GM18526 (cell line): ENCODE measurements around the gene SH2B2.

ENCODE experiments used
- POLR2A ChIP-seq: IDR thresholded peaks from 3 replicates; pipeline ENCODE4 v1.6.1; 2011; ENCODE audit not compliant: insufficient read length; ENCODE audit errors: extremely low read depth

The SH2B2 gene

DNA sequence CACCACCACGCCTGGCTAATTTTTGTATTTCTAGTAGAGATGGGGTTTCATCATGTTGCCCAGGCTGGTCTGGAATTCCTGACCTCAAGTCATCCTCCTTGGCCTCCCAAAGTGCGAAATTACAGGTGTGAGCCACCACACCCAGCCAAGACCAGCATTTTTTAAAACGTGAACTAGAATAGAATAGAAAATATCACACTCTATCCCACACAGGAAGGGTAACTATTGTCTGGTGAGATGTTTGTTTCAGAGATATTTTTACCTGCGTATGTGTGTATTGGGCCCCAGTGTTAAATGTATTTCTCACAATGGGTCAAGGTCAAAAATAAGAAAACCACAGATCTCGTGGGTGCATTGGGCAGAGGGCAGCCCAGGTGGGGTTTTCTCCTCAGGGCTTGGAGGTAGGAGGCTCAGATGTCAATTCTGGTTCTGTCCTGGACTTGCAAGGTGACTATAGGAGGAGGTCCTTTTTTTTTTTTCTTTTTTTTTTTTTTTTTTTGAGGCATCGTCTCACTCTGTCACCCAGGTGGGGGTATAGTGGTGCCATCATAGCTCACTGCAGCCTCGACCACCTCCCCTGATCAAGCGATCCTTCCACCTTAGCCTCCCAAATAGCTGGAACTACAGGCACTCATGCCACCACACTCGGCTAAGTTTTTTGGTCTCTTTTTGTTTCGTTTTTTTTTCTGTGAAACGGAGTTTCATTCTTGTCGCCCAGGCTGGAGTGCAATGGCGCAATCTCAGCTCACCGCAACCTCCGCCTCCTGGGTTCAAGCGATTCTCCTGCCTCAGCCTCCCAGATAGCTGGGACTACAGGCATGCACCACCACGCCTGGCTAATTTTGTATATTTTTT is 19.0 kb downstream of the SH2B2 start:
- TF ChIP-seq POLR2A: no peak

GRCh38 chr7:102306916-102307677 is 20.4 kb downstream of the SH2B2 start:
- peak; percentile 45 for TF ChIP-seq POLR2A

DNA sequence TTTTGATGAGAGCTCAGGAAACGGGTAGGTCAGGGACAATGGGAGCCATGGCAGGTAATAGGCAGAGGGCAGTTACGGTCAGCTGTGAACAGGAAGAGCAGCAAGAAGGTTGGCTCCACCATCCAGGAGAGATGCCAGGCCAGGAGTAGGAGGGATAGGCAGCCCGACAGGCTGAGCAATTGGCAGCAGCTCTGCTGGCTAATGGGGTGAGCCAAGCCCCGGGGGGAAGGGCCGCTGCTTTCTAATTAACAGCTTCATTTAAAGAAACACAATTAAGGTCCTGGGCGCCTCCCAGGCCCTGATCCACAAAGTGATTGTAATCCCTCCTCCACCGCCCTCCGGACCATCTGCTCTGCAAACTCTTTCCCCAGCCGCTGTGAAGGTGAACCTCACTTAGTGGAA is 23.7 kb downstream of the SH2B2 start:
- no peak for TF ChIP-seq POLR2A

DNA sequence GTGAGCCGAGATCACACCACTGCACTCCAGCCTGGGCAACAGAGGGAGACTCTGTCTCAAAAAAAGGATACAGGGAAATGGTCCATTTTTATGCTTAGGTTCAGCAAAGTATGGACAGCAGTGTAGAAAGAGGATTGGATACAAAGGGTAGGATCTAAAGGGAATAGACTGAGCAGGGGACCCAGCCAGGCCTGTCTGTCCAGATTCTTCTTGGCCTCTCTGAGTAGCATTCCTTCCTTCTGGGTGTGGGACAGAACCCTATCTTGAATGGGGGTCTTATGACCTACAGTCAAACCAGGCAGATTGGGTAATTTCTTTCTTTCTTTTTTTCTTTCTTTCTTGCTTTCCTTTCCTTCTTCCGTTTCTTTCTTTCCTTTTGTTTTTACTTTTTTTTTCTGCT is 25.6 kb downstream of the SH2B2 start:
- no peak for TF ChIP-seq POLR2A

- TF ChIP-seq POLR2A: no peak
Observed at GRCh38 chr7:102313997-102314780, 27.5 kb downstream of the SH2B2 start.

GRCh38 chr7:102317231-102318059 is 30.8 kb downstream of the SH2B2 start:
- TF ChIP-seq POLR2A: no peak

DNA sequence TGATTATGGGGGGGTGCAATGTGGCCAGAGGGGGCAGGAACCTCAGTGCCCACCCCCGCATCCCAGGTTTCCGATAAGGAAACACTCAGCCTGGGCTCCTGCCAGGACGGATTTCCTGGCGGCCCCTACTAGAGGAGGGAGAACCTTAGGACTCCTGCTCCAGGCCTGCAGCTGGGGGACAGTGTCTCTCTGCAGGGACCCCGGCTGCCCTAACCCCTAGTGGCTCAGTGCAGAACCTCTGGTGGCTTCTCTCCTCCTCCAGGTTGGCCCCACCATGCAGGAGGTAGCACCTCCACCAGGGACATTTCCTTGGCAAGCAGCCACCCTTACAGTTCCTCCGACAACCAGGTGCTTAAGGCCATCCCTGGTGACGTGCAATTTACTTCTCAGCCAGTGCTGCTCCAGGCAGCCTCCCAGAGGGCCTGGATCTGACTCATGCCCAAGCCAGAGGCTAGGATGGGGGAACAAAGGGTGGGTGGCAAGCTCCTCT is 31.9 kb downstream of the SH2B2 start:
- no peak for TF ChIP-seq POLR2A

DNA sequence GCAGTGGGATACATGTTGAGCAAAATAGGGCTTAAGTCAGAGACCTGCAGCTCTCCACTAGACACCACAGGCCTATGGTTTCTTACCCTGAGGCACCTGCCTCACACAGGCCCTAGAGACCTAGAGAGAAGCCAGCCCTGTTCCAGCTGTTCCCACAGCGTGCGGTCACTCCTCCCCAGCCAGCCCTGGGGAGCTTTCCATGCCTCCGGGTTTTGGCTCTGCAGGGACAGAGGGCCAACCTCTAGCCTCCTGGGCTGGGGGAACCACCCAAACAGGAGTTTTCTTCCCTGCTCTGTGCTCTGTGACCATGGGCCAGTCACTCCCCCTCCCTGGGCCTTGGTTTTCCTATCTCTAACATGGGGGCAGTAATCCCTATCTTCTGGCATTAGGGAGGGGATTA is 33.0 kb downstream of the SH2B2 start:
- no peak for TF ChIP-seq POLR2A

- no peak for TF ChIP-seq POLR2A
Observed at GRCh38 chr7:102320181-102320580, 33.5 kb downstream of the SH2B2 start.

DNA sequence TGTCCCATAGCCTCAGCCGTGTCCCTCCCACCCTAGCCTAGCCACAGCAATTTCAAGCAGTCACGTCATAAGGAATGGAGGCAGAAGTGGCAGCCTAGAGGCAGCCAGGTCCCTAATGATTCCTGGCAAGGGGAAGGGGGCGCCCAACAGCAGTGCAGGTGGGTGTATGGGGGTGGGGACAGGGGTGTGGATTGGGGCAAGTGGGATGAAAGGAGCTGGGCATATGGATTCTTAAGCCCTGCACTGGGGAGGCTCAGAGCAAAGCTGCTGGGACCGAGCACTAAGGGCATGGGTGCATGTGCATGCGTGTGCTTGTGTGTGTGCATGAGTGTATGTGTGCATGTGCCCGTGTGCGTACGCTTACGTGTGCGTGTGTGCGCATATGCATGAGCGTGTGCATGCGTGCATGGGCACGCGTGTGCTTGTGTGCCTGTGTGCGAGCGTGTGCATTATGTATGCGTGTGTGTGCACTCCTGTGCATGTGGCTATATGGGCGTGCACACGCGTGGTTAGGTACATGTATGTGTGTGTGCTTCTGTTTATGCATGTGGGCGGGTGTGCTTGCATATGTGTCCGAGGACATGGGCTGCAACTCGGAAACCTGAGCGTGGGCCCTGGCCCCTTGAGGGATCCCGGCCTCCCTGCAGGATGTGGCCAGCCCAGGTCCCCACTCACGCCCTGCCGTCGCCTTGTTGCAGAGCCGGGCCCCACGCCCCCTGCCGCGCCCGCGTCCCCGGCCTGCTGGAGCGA is 34.1 kb downstream of the SH2B2 start:
- no peak for TF ChIP-seq POLR2A

- no peak for TF ChIP-seq POLR2A
Observed at GRCh38 chr7:102321351-102322201, 34.9 kb downstream of the SH2B2 start.

DNA sequence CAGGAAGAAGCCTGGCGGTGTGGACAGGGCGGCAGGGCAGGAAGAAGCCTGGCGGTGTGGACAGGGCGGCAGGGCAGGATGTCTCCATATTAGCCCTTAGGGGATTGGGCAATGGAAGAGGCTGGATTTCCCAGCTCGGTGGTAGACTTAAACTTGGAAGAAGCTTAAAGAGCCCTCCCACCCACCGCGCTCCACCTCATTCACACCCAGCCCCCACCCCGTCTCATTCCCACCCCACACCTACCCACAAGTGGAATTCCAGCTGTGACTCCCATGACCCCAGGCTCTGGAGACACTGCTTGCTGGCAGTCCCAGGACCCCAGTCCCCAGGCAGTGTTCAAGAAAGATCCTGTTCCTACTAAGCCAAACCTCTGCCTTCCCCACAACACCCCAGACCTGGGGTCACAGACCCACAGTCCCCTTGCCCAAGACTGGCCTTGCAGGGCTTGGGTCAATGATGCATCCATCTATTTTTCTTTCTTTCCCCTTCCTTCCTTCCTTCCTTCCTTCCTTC is 35.6 kb downstream of the SH2B2 start:
- TF ChIP-seq POLR2A: no peak

DNA sequence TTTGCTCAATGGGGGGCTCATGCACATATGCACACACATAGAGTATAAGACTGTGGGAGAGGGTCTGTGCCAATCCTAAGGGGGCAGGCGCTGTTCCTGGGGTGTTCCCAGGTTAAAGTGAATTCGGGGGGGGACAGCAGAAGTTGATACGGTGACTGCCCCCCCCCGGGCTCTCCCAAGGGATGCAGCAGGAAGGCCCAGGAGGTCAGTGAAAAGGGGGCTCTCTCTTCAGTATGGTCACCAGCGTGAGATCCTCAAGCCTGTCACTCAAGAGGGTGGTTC is 37.2 kb downstream of the SH2B2 start:
- no peak for TF ChIP-seq POLR2A
